RWPE1 (cell line): Measurements from ENCODE around the gene APBB2.

Experiments used
- CTCF ChIA-PET: fragments of 350-600 bp; sonication (Branson Sonifier 250); formaldehyde crosslinking; extraction: SDS; loops from one replicate; lab custom pipeline; 2021; lab: Yijun Ruan, JAX
- POLR2A ChIA-PET: fragments of 400-600 bp; formaldehyde crosslinking; extraction: SDS; loops from one replicate; lab custom pipeline; 2020; ENCODE audit warnings: antibody characterized with exemption; ENCODE audit not compliant: low non-redundant PET; lab: Yijun Ruan, JAX
- DNase-seq: peaks from one replicate; pipeline ENCODE4 v3.0.0; 2012; ENCODE audit warnings: low spot score
- H3K27ac ChIP-seq: fragments of 450-650 bp; 2 replicates; pipeline ENCODE4 v1.5.1; 2017
- CTCF ChIP-seq: fragments of 450-650 bp; conservative IDR thresholded peaks from 2 replicates; pipeline ENCODE4 v1.5.1; 2017; ENCODE audit warnings: low read depth, mild to moderate bottlenecking

APBB2 gene

GRCh38 chr4:40878548-40879055 is 335.7 kb downstream of the APBB2 start:
- TF ChIP-seq CTCF, result no peak
- DNase-seq, result no peak
- POLR2A ChIA-PET, result no interaction called here
- no peak overlapping the region for H3K27ac ChIP-seq
- CTCF ChIA-PET, result no interaction called here

- ChIA-PET CTCF (no interaction called here), POLR2A (no interaction called here)
- TF ChIP-seq CTCF, result no peak
- no peak for DNase-seq
- H3K27ac ChIP-seq, result no peak overlapping the region
Observed at GRCh38 chr4:40877081-40877480, 337.3 kb downstream of the APBB2 start.

- ChIA-PET CTCF (interaction anchor here (0.5 to 0.7 kb wide), 4 partner anchors 70 to 498 kb away, joined by 3 to 8 read pairs (median 4); no protein-coding TSS in a partner anchor), POLR2A (interaction anchor here (0.5 kb wide), 1 partner anchor 157 kb away, joined by 4 read pairs; no protein-coding TSS in a partner anchor)
- DNase-seq, result no peak
- no peak for TF ChIP-seq CTCF
- H3K27ac ChIP-seq, result no peak overlapping the region
Observed at GRCh38 chr4:40875507-40876150, 338.7 kb downstream of the APBB2 start.

- no peak for TF ChIP-seq CTCF
- CTCF ChIA-PET, result interaction anchor here (0.6 kb wide), 1 partner anchor 24 kb away, joined by 5 read pairs; no protein-coding TSS in a partner anchor
- POLR2A ChIA-PET, result no interaction called here
- no peak overlapping the region for H3K27ac ChIP-seq
- DNase-seq, result no peak
Observed at GRCh38 chr4:40874901-40875300, 339.4 kb downstream of the APBB2 start.

GRCh38 chr4:40874331-40874730 is 340.0 kb downstream of the APBB2 start:
- DNase-seq, result no peak
- no peak overlapping the region for H3K27ac ChIP-seq
- POLR2A ChIA-PET, result no interaction called here
- no peak for TF ChIP-seq CTCF
- CTCF ChIA-PET, result no interaction called here

GRCh38 chr4:40871695-40872250 is 342.6 kb downstream of the APBB2 start:
- DNase-seq, result no peak
- POLR2A ChIA-PET, result no interaction called here
- TF ChIP-seq CTCF, result no peak
- H3K27ac ChIP-seq, result no peak overlapping the region
- CTCF ChIA-PET, result no interaction called here
